Suprapubic skin (tissue), 3 donors: ENCODE measurements around the gene PDZK1.
"Not testable (repeated sequence)": the region's sequence is repeated elsewhere in the genome, so short reads cannot be mapped to it uniquely, and the experiment has no call there.

Experiments used
- CTCF ChIP-seq, 2 donors: fragments of 200-600 bp in 1 of 2; fragments of 450-650 bp in 1 of 2; sonication (generic) in 1 of 2; IDR thresholded peaks; one replicate each; pipeline ENCODE4 v1.5.1; 2016 to 2019; ENCODE audit warnings: antibody characterized with exemption in 2 of 2, mild to moderate bottlenecking in 1 of 2, moderate library complexity in 1 of 2
- EP300 ChIP-seq: sonication (generic); formaldehyde crosslinking; IDR thresholded peaks from one replicate; pipeline ENCODE4 v1.6.1; 2017; ENCODE audit warnings: antibody characterized with exemption
- POLR2A ChIP-seq, 2 donors: fragments of 450-650 bp; IDR thresholded peaks; one replicate each; pipeline ENCODE4 v1.6.1; 2017; ENCODE audit warnings: antibody characterized with exemption in 2 of 2, mild to moderate bottlenecking in 2 of 2, moderate library complexity in 2 of 2

GRCh38 chr1:145643990-145644389 is 63.2 kb downstream of the PDZK1 start:
- not testable (repeated sequence) for TF ChIP-seq CTCF (IDR thresholded peaks at IDR 0.05); EP300; POLR2A (IDR thresholded peaks at IDR 0.05)
